ENCODE results near the gene CDH23.

Gene CDH23

DNA sequence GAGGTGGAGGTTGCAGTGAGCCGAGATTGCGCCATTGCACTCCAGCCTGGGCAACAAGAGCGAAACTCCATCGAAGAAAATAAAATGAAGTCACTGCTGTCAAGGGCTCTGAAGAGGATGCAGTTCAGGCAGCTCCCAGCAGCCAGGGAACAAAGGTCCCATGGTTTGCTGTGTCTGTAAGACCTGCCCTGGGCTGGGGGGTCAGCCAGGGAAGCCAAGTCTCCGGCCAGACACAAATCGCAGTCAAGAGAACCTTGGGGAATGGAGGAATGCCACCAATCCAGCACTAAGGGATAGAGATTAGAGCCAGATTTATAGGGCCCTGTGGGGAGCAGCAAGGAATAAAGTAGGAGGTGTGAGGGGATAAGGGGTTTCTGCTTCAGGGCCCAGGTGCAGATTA lies 405.5 kb downstream of the CDH23 start:
- in situ Hi-C loops (cut with MboI; ENCODE audit: low sequenced_read_pairs), result no loop called here

DNA sequence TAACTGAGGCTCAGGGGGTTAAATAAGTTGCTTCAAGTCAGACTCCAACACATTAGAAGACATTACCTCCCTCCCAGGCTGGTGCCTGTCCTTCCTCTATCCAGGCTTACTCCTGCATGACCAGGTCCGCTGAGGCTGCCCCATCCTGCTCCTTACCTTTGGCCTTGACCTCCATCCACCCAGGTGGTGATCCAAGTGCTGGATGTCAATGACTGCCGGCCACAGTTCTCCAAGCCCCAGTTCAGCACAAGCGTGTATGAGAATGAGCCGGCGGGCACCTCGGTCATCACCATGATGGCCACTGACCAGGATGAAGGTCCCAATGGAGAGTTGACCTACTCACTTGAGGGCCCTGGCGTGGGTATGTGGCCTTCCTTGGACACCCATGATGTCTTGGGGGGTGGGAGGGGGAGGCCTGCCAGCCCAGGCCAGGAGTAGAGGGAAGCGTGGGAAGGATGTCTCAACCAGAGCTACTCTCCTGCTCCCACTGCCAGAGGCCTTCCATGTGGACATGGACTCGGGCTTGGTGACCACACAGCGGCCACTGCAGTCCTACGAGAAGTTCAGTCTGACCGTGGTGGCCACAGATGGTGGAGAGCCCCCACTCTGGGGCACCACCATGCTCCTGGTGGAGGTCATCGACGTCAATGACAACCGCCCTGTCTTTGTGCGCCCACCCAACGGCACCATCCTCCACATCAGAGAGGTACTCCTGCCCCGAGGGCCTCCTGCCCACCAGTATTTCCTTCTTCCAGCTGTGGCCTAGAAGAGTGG lies 406.2 kb downstream of the CDH23 start:
- in situ Hi-C loops (cut with MboI; ENCODE audit: low sequenced_read_pairs), result no loop called here

DNA sequence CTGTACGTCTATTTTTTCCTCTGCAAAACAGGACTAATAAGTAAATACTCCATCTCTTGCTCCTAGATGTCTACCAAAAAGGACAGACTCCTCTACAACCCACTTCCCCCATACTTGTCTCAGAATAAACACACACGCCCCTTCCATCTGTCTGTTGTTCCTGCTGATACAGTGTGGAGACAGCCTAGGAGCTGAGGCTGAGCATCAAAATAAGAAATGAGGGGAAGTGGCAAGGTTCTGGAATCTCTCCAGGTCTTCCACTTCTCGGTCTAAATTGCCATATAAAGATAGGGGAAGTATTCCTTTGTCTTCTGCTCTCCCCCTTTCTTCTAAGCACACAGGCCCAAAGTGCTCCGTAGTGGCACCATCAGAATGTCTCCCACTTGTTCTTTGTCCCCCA lies 407.4 kb downstream of the CDH23 start:
- in situ Hi-C loops (cut with MboI; ENCODE audit: low sequenced_read_pairs), result no loop called here

DNA sequence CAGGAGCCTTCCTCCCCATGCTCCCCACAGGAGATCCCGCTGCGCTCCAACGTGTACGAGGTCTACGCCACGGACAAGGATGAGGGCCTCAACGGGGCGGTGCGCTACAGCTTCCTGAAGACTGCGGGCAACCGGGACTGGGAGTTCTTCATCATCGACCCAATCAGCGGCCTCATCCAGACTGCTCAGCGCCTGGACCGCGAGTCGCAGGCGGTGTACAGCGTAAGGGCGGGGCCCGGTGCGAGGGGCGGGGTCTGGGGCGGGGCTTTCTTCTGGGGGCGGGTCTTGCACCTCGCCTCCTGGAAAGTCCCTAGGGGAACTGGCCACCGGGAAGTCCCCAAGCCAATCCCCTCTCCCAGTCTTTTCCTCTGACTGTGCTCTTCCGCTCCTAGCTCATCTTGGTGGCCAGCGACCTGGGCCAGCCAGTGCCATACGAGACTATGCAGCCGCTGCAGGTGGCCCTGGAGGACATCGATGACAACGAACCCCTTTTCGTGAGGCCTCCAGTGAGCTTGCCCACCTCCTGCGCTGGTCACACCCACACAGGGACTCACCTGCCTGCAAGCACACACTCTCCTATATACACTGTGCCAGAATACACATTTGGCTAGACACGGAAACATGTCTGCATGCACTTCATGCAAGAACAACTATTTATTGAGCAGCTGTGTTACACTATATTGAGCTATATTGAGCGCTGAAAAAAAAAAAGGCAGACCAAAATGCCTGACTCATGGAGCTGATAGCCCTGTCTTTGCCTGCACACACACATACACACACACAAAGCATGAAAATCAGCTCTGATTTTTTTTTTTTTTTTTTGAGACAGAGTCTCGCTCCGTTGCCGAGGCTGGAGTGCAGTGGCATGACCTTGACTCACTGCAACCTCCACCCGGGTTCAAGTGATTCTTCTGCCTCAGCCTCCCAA lies 409.3 kb downstream of the CDH23 start:
- in situ Hi-C loops (cut with MboI; ENCODE audit: low sequenced_read_pairs), result no loop called here

DNA sequence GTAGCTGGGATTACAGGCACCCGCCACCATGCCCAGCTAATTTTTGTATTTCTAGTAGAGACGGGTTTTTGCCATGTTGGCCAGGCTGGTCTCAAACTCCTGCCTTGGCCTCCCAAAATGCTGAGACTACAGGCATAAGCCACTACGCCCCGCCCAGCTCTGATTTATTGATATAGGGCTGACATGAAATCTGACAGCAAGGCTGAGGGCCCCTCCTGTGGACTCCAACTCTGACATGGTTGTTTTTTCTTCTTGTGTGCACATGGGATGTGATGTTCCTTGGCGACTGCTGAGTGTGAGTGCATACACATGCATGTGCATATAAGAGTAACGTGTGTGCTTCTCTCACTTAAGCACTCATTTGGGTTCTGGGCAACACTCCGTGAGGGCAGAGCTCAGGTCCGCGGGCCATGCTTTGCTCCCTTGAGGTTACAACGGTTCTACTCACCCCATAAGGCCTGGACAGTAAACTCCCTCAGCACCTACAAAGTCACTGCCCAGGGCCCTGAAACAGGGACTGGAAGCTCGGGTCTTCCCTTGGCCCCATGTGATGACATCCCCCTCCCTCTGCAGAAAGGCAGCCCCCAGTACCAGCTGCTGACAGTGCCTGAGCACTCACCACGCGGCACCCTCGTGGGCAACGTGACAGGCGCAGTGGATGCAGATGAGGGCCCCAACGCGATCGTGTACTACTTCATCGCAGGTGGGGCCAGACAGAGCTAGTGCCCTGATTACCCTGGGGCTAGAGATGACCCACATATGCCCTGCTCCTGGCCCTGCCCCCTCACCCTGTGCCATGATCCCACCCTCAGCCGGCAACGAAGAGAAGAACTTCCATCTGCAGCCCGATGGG lies 410.2 kb downstream of the CDH23 start:
- in situ Hi-C loops (cut with MboI; ENCODE audit: low sequenced_read_pairs), result no loop called here

DNA sequence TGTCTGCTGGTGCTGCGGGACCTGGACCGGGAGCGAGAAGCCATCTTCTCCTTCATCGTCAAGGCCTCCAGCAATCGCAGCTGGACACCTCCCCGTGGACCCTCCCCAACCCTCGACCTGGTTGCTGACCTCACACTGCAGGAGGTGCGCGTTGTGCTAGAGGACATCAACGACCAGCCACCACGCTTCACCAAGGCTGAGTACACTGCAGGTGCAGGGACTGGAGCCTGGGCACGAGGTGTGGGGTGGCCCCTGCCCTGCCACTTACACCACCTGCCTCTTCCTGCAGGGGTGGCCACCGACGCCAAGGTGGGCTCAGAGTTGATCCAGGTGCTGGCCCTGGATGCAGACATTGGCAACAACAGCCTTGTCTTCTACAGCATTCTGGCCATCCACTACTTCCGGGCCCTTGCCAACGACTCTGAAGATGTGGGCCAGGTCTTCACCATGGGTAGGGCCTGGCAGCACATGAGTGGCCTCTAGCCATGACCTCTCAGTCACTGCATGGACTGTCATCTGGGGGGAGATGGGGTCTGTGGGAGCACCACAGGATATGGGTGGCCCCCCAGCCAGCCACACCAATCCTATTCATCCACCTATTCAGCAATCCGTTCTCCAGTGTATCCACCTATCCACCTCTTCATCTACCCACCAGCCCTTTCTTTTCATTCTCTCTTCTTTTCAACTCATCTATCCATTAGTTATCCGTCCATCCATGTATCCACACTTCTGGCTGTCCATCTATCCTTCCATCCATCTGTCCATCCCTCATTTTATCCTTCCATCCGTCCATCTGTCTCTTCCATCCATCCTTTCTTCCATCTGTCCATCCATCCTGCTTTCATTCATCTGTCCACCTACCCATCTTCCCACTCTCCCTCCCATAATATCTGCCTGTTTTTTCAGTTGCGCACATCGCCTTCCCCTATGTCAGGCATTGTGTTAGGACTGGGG lies 411.1 kb downstream of the CDH23 start:
- in situ Hi-C loops (cut with MboI; ENCODE audit: low sequenced_read_pairs), result no loop called here

DNA sequence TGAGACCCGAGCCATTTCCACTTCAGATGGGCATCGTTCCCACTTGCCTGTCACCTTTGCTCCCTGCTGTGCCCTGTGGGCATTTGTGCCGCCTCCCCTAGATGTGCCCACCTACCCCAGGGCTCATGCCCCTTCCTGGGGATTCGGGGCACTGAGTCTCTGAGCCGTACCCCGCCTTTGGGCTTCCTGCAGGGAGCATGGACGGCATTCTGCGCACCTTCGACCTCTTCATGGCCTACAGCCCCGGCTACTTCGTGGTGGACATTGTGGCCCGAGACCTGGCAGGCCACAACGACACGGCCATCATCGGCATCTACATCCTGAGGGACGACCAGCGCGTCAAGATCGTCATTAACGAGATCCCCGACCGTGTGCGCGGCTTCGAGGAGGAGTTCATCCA lies 412.9 kb downstream of the CDH23 start:
- in situ Hi-C loops (cut with MboI; ENCODE audit: low sequenced_read_pairs), result no loop called here

DNA sequence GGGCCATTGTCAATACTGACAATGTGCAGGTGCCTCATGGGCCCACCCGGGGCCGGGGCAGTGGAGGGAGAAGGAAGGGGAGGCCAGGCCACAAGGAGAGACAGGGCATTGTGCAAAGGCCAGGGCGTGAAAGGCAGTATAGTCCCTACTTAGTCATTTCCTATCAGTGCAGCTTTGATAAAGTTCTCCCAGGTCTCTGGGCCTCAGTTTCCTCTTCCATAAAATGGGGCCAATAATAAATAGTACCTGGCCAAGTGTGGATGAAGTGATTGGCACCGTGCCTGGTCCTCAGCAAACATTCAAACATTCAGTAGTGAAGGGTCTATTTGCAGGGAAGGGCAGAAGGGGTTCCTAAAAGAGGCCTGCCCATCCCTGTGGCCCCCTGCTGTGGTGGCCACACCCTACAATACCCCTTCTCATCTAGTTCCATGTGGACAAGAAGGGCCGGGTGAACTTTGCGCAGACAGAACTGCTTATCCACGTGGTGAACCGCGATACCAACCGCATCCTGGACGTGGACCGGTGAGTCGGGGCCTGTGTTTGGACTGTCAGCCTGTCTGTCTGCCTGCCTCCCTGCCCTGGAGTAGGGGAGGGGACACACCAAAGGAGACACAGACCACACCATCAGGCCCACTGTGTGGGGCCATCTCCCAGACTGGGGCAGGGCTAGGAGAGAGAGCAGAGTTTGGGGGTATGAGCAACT lies 413.5 kb downstream of the CDH23 start:
- in situ Hi-C loops (cut with MboI; ENCODE audit: low sequenced_read_pairs), result no loop called here

DNA sequence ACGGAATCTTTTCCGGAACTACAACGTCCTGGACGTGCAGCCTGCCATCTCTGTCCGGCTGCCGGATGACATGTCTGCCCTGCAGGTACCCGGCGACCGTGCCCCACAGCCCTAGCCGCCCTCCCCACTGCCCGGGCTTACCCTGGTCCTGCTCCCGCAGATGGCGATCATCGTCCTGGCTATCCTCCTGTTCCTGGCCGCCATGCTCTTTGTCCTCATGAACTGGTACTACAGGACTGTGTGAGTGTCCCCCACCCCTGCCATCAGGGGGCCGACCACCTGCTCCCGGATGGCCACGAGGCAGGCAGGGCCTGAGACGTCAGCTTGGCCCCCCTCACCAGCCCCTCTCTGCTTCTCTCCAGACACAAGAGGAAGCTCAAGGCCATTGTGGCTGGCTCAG lies 414.6 kb downstream of the CDH23 start:
- in situ Hi-C loops (cut with MboI; ENCODE audit: low sequenced_read_pairs), result no loop called here

DNA sequence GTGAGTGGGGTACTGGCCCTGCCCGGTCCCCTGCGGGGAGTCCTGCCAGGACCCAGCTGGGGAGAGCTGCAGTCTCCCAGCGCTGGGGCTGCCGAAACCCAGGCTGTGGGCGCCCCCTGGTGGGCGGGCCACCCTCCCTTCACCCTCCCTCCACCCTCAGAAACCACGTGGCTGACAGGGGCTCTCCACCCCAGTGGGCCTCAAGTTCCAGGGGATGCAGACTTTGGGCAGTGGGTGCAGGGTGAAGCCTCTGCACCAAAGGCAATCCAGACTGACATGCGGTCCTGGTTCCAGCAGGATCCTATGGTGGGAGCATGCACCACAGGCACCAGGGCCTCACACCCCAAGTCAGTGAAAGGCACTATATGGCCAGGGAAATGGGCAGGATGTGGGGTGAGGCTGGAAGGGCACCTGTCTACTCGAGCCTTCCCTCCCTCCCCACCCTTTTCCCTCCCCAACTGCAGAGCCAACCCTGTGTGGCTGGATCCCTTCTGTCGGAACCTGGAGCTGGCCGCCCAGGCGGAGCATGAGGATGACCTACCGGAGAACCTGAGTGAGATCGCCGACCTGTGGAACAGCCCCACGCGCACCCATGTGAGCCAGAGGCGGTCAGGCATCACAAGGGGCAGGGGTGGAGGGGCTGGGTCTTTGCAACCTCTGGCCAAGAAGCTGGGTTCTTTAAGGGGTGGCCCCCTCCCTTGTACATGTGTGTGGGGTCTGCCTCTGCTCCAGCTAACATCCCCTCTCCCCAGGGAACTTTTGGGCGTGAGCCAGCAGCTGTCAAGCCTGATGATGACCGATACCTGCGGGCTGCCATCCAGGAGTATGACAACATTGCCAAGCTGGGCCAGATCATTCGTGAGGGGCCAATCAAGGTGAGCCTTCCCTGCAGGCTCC lies 415.5 kb downstream of the CDH23 start:
- in situ Hi-C loops (cut with MboI; ENCODE audit: low sequenced_read_pairs), result no loop called here

DNA sequence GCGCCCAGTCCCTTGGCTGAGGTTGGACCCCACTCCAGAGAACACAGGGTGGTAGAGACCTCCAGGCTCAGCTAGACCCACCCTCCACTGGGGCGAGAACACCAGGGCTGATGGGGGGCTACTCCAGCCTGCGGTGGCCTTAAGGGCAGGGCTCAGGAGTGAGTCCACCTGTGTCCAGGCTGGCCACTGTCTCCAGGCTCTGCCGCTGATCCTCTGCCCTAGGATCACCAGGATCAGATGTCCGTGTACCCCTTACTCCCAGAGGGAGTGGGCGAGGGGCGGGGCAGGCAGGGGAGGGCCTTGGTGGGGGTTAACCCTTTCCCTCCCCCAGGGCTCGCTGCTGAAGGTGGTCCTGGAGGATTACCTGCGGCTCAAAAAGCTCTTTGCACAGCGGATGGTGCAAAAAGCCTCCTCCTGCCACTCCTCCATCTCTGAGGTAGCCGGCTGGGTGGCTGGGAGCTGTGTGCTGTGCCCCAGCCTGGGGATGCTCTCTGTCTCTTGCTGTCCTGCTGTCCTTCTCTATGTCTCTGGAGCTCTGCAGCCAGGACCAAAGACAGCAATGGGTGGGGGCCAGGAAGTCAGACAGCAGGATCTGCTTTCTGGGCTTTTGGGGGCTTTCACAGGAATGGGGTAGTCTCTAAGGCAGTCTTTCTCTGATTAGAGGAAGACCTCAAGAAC lies 416.3 kb downstream of the CDH23 start:
- in situ Hi-C loops (cut with MboI; ENCODE audit: low sequenced_read_pairs), result no loop called here

DNA sequence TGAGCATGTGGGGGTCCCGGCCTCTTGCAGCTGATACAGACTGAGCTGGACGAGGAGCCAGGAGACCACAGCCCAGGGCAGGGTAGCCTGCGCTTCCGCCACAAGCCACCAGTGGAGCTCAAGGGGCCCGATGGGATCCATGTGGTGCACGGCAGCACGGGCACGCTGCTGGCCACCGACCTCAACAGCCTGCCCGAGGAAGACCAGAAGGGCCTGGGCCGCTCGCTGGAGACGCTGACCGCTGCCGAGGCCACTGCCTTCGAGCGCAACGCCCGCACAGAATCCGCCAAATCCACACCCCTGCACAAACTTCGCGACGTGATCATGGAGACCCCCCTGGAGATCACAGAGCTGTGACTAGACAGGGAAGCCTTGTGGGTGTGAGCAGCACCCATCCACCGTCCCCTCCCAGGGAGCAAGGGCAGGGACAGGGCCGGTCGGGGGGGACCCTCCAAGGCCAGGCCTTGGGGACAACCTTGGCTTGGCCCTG lies 418.2 kb downstream of the CDH23 start:
- in situ Hi-C loops (cut with MboI; ENCODE audit: low sequenced_read_pairs), result no loop called here

DNA sequence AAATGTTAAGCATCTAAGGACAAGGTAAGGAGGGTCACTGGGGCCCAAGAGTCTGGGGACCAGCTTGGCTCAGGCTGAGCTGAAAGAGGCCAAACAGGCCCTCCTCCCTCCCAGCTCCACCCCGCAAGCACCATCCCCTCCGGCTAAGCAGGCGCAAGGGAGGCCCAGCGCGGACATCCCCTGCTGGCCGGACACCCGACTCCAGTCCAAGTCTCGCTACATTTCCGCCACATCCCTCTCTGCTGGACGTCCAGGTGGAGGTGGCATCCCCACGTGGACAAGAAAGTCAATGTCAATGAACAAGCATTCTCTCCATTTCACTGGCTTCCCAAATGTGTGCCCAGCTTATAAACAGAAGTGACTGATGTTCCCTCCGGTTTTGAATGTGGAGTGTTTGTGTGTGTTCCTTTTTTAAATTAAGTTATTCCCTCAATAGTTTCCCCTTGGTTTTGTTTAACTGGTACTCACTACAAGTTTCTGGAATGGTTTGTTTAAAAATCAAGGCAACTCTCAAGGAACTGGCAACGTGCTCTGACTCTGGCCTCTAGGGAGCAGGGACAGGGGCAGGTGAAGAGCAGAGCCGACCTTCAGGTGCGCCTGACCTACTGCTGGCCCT lies 418.9 kb downstream of the CDH23 start:
- in situ Hi-C loops (cut with MboI; ENCODE audit: low sequenced_read_pairs), result no loop called here

DNA sequence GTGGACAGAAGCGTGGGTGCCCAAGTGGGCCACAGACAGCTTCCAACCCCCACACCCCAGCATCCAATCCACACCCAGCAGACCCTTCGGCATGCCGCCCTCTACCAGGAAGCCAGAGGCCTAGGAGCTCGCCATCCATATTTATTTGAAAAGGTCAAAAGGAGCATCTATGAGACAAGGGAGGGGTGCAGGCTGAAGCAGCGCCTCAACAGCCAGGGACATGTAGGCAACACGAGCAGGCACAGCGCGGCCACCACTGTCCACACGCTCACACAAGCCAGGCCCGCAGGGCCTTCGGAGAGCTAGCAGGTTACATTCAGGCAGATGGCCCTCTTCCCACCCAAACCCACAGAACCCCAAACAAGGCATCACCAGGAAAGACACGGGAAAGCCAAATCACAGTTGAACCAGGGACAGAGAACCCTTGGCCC lies 419.7 kb downstream of the CDH23 start:
- in situ Hi-C loops (cut with MboI; ENCODE audit: low sequenced_read_pairs), result no loop called here

DNA sequence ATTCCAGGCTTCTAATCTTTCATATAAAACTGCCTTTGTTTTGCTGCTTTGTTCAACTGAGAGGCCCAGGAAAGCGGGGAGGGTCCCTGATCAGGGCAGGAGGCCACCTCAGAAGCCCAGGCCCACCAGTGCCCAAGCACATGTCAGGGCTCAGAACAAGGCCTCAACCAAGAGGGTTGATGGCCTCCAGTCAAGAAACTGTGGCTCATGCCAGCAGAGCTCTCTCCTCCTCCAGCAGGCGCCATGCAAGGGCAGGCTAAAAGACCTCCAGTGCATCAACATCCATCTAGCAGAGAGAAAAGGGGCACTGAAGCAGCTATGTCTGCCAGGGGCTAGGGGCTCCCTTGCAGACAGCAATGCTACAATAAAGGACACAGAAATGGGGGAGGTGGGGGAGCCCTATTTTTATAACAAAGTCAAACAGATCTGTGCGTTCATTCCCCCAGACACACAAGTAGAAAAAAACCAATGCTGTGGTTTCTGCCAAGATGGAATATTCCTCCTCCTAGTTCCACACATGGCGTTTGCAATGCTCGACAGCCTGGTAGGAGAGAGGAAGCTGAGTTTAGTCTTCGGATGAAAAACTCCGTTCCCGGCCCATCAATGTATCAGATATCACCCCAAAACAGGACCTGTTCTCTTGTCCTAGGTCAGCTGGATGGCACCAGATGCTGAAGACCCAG lies 420.4 kb downstream of the CDH23 start:
- in situ Hi-C loops (cut with MboI; ENCODE audit: low sequenced_read_pairs), result no loop called here

DNA sequence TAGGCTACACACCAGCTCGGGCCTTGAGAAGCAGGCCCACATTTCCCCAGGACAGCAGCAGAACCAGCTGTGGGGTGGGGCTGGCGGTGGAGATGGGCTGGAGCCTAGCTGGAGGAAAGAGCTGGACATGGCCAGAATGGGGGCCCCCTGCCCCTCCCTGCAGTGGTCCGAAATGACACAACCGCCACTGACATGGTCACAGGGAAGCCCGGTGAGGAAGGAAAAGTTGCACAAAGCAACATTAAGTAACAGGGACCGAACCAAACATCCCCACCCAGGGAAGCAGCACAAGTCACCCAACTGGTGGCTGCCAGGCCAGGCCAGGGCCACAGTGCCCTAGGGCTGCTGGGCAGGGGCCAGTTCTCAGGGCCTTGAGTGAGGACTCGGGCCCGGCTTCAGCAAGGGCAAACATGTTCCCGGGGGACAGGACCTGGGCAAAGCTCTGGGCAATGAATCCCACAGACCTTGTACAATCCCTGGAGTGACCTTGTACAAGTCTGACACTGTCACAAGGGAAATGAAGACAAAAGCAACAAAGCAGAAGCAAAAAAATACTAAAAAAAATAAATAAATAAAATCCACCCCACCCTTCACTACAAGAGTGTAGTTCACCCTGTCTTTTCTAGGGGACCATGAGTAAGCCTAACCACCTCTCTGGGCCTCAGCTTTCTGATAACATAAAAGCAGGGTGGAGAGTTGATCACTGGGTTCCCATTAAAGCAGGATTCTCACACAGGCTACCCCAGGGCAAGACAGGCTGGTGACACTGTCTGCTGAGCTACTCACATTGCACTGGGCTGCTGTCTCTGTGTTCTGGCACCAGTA lies 421.3 kb downstream of the CDH23 start:
- in situ Hi-C loops (cut with MboI; ENCODE audit: low sequenced_read_pairs), result no loop called here
